Cortex of kidney (tissue), 1 donor: Measurements from ENCODE around the gene MPPED2.
"Not testable (repeated sequence)": the region's sequence is repeated elsewhere in the genome, so short reads cannot be mapped to it uniquely, and the experiment has no call there.

Experiments used
- DNase-seq: peaks from one replicate; lab custom pipeline; 2025; lab: John Stamatoyannopoulos, UW

Gene MPPED2

DNA sequence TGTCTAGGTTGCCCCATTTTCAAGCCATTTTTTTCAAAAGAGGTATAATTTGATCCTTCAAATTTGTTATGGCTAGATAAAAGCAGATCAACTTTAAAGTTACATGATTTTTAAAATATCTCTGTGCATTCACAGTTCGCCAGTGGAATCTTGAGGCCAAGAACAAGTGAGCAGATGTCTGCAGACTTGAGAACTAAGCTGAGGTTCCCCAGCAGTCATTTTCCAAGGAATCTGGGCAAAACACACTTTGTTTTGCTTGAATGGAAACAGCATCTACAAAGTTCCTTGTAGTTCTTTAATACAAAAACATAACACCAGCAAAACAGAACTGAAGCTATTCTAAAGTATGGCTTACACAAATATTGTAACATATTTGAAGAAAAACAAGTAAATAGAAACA lies 7.7 kb downstream of the MPPED2 start:
- DNase-seq = no peak

DNA sequence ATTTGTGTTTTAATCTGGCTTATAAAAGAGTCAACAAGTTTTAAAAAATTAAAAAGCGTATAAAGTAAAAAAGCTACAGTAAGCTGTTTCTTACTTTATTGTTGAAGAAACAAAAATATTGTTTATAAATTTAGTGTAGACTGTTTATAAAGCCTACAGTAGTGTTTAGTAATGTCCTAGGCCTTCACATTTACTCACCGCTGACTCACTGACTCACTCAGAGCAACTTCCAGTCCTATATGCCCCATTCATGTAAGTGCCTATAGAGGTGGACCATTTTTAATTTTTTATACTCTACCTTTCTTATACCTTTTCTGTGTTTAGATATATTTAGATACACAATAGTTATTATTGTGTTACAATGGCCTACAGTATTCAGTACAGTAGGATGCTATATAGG lies 12.2 kb downstream of the MPPED2 start:
- no peak for DNase-seq

DNA sequence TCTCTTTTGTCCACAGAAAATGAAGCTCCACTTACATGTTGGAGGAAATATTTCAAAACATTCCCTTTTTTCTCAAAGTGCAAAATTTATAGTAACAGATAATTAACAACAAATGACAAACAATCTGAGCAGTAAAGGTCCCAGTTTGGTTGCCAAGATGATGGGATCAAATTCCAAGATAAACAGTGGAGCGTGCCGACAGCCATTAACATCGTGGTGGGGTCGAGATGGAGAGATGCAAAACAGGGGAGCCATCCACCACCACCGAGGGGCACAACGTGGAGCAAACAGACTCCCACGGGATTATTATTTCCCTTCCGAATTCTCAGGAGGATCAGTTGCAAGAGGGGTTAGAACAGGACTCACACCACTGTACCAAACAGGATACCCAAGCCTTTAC lies 17.2 kb downstream of the MPPED2 start:
- no peak for DNase-seq

DNA sequence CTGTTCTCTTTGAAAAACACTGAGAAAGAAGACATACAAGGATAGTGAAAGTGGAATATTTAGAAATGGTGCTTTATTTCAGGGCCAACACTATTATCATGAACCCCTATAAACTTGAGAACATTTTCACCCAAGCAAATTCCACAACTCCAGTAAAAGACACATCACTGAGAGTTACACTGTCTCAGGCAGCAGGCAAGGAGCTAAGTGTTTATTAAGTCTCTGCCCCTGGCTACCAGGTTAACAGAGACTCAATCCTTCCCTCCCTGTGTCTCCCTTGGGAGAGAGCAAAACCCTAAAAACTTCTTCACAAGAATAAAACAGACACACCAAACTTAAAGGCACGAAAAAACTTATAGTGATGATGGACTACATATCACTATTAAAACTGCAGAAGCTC lies 18.5 kb downstream of the MPPED2 start:
- no peak for DNase-seq

GRCh38 chr11:30567120-30567519 lies 19.0 kb downstream of the MPPED2 start:
- no peak for DNase-seq

GRCh38 chr11:30566482-30566881 lies 19.7 kb downstream of the MPPED2 start:
- DNase-seq = no peak

DNA sequence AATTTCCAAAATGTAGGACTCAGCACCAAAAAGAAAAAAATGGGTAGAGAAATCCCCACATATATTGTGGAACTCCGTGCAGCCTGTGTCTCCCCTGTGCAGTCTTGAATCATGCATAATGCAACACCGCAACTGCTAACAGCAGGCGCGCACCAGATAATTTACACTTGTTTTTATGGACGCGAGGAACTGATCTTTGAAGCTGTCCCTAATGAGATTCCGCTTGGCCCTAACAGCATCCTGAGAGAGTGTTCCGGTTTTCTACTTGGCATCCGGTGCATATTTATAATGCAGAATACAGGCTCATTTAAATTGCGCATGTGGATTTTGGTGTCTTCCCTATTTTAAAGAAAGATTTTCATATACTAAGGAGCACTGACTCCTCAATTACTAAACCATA lies 21.1 kb downstream of the MPPED2 start:
- no peak for DNase-seq

DNA sequence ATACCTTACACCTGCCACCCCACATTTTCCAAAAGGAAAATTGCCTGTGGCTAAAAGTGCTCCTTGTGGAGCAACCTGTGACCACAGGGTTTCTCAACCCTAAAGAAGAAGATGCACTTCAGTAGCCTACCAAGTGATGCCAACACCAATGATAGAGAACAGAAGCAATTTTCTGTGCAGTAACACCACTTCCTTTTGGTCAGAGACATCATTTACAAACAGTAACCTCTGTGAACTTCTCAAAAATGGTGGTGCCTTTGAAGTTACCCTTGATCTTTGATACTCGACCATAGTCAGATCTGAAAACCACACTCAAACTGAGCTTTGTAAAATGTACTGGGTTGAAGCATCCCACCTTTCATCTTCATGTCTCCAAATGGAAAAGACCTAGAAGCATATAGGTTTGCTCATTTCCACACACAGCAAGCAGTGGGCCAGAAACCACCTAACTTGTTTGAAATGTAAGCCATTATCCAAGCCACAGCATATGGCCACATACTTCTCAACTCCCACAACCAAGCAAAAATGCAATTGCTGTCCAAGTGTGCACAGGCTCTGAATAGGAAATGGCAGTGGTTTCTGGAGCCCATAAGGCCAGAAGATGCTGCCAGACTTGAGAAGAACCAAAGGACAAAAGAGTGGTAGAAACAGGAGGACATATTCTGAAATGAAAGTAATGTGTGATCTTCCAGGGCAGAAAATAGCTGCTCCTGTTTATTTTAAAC lies 24.3 kb downstream of the MPPED2 start:
- no peak for DNase-seq

GRCh38 chr11:30560206-30561106 lies 25.7 kb downstream of the MPPED2 start:
- no peak for DNase-seq

DNA sequence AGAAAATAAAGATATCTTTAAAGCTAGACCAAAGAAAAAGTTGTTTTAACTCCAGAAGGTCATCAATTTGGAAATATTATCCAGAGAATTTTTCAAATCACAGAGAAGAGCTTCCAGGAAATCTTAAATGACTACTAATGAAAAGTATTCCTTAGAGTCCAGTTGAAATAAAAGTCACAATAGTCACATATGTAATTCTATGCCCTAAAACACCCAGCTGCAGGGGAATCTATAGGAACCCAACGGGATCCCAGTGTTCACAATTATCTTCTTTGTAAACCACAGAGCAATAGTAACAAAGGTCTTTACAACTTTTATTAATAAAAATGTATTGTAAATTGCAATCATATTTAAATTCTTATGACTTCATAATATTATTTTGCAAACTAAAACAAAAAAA lies 27.1 kb downstream of the MPPED2 start:
- DNase-seq = no peak

DNA sequence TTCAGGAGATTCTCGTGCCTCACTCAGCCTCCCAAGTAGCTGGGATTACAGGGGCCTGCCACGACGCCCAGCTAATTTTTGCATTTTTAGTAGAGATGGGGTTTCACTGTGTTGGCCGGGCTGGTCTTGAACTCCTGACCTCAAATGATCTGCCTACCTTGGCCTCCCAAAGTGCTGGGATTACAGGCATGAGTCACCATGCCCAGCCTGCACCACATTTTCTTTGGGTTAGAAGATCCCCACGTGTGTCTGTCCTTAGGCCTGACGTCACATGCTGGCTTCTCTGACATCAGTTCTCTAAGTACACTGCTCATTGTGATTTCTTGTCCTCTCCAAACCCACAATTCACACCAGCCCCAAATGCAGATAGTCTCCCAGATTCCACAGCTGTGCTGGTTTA lies 31.6 kb downstream of the MPPED2 start:
- DNase-seq = not testable (repeated sequence)

GRCh38 chr11:30553521-30554110 lies 32.5 kb downstream of the MPPED2 start:
- no peak for DNase-seq

DNA sequence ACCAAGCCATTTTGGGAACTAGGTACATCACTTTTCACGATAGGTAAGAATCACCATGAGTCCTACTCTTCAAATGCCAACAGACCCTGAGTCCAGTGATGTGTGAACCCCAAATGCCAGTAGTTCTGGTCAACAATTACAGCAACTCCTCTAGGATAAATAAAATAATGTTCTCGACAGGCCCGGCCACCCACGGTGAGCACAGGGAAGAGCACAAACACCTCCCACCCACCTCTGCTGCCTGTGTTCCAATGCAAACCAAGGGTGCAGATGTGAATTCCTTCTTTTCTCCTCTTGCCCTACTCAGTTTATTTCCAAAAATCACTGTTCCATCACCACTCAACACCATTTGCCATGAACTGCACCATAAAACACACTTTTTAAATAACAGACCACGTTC lies 33.3 kb downstream of the MPPED2 start:
- no peak for DNase-seq

GRCh38 chr11:30550022-30550542 lies 36.1 kb downstream of the MPPED2 start:
- no peak for DNase-seq

DNA sequence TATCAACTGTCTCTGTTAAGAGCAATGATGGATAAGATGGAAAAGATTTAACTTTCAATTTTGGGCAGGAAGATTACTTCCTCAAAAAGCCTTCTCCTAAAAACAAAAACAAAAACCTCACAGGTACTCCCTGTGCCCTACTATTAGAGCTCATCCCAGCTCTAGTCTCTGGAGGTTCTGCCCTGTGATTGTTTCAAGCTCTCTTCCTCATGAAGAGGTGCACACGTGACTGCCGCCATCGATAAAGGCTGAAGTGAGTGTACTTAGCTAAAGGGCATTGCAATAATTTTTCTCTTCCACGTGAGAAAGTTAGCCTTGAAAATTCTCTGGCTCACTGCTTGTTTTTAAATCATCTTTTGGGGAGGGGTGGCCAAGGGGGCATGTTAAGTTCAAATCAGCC lies 36.6 kb downstream of the MPPED2 start:
- no peak for DNase-seq

DNA sequence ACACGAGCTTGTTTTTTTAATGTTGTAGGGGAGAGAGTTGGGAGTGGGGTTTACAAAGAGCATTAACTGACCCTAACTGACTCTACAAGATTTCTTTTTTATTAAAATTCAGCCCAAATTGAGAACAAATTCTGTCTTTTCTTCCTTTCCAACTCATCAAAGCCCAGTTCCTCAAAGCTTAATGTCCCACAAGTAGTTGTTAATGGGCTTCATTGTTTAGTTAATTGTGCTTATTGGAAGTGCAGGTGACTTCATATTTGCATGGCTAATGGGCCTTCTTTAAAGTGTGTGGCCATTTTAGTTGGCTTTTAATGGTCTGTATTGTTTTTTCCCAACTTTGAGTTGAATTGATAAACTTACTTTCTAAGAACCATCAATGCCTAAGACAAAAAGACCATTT lies 39.8 kb downstream of the MPPED2 start:
- DNase-seq = no peak

DNA sequence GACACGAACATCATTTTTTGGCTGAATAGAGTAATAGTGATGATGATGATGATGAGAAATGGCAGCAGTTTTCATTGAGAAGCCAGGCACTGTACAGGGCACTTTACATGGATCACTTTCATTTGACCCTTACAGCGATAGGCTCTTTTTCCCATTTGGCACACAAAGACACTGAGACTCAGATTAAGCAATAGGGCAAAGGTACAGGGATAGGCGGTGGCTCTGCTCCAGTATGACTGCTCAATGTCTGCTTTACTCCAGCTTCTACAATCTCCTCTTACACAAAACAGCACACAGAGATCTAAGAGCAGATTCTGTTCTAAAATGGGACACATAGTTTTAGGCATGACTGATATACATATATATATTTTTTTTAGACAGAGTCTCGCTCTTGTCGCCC lies 40.6 kb downstream of the MPPED2 start:
- no peak for DNase-seq

DNA sequence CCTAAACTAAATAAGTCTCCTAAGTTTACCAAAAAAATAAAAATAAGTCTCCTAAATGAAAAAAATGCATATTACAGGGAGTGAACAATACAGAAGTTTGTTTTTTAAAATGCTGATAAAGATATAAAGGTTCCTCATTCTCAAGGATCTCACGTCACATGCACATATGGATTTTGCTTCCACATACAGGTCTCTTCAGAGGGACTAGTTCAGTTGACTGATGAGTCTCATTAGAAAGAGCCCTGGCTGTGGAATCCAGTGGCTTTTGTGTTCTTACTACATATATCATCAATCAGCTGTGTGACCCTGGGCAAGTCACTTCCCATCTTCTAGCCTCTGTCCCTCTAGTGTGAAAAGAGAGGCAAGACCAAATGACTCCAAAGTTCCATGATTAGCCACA lies 43.1 kb downstream of the MPPED2 start:
- DNase-seq = no peak

- DNase-seq = no peak
Measured at GRCh38 chr11:30540781-30541180, 45.4 kb downstream of the MPPED2 start.

DNA sequence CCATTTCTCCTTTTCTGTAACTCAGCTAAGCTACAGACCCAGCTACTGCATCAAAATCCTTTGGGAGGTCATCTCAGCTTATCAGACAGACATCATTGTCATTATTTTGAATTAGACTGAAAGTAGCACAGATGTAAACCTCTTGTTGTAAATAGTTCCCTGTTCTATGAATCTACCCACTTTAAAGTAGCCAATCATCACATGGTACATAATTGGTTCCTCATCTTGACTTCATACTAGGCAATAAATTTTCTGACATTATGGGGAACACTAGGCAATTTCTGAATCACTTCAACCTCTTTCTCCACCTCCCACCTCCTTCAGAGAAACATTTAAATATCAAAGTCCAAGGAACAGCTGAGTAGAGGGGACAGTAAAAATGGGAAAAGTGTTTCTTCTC lies 47.9 kb downstream of the MPPED2 start:
- no peak for DNase-seq

GRCh38 chr11:30535818-30536217 lies 50.3 kb downstream of the MPPED2 start:
- no peak for DNase-seq

DNA sequence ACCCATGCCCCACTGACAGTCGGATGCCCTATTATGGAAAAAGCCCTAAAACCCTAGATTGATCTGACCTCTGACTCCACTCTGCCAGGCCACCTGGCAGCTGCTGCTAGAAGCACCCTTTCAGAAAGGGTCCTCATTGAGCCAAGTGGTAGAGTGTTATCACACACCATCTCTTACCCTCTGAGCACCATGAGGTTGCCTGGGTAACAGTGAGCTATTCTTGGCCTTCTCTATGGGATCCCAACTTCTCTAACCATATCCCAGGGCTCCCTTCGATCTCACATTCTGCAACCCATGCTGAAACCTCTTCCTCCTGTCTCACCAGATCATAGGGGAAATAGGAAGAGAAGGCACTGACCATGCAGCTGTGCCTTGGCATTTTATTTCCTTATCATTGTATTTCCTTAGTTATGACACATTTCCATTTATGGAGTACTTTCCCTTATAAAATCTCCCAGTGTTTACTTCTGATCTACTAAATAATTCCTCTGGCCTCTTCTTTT lies 52.7 kb downstream of the MPPED2 start:
- DNase-seq = no peak

DNA sequence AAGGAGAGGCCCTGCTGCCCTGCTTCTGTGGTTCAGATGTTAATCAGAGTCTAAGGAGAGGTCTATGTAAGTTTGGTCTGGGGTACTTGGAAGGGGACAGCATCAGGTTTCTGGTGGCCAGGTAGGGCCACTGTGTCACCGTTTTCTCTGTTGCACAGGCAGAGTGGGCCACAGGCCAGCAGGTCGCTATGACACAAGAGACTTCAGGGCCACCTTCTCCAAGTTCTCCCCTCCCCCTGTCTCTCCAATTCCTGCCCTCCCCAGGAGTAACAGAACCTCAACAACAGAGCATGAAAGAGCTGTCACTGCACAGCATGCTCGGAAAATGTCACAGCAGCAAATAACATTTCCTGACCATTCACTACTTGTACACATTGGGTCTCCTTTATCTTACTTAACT lies 58.6 kb downstream of the MPPED2 start:
- DNase-seq = no peak
